Measurements from ENCODE around the gene MPRIP. TPM values are rescaled to one million over a fixed set of nuclear protein-coding genes. Genes with fewer than 3 reads are reported as not detected.

Gene MPRIP
- total RNA-seq, 1 experiment from 2014 or later: 132 TPM

DNA sequence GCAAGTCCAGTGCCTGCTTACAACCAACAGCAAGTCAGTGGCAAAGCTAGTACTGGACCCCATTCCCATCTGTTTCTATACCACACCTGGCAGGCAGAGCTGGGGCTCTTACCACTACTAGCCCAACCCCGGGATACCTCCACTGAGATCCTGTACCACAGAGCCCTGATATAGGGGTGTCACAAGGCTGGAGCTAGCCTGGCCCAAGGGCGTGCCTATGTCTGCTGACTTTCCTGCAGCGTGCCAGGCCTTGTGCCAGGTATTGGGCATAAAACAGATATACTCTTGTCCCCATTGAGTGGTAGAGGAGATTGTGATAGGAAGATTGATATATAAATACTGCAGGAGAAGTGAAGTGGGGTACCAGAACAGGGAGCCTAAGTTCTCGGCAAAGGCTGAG, 119.5 kb downstream of the MPRIP start:
- H3K4me1 ChIP-seq (ENCODE audit: insufficient read depth, low read length): no peaks in the 10 kb centered on the region
- H3K18ac ChIP-seq (ENCODE audit: insufficient read length, low read depth, low read length): no peak overlapping the region
- H2BK20ac ChIP-seq (ENCODE audit: low read depth, low read length, poor library complexity, severe bottlenecking): no peak overlapping the region
- no peak overlapping the region for H2BK15ac ChIP-seq (ENCODE audit: low read depth, low read length)
- no peak overlapping the region for H4K5ac ChIP-seq (ENCODE audit: insufficient read length, low read depth, low read length)
- H3K9ac ChIP-seq (ENCODE audit: extremely low read depth, insufficient read length, low read length): no peak overlapping the region
- H3K79me1 ChIP-seq (ENCODE audit: insufficient read depth, low read depth, low read length, poor library complexity, severe bottlenecking): no peaks in the 10 kb centered on the region
- no peak overlapping the region for H2BK12ac ChIP-seq (ENCODE audit: insufficient read length, low read depth, low read length)
- no peak overlapping the region for H3K56ac ChIP-seq (ENCODE audit: insufficient read length, low read depth, low read length)
- peaks cover 23 to 59% (median 55%) of the 10 kb centered on the region in 3 experiments; a peak in 6 of 7 replicates for H3K36me3 Mint-ChIP-seq (ENCODE audit: insufficient read depth in 1 of 3, low read depth in 3 of 3)
- no peak overlapping the region for H3K14ac ChIP-seq (ENCODE audit: insufficient read depth, low read length)
- H3K27me3 Mint-ChIP-seq (ENCODE audit: low read depth): no peaks in the 10 kb centered on the region
- no peak overlapping the region for H3K4ac ChIP-seq (ENCODE audit: low read depth, low read length)
- no peaks in the 10 kb centered on the region for H3K27me3 ChIP-seq (ENCODE audit: insufficient read depth, low read length)
- no peak overlapping the region for H2AK5ac ChIP-seq (ENCODE audit: insufficient read length, low read length)
- no peak overlapping the region for H2AFZ ChIP-seq (ENCODE audit: low read length)
- TF ChIP-seq, protein P1, sequence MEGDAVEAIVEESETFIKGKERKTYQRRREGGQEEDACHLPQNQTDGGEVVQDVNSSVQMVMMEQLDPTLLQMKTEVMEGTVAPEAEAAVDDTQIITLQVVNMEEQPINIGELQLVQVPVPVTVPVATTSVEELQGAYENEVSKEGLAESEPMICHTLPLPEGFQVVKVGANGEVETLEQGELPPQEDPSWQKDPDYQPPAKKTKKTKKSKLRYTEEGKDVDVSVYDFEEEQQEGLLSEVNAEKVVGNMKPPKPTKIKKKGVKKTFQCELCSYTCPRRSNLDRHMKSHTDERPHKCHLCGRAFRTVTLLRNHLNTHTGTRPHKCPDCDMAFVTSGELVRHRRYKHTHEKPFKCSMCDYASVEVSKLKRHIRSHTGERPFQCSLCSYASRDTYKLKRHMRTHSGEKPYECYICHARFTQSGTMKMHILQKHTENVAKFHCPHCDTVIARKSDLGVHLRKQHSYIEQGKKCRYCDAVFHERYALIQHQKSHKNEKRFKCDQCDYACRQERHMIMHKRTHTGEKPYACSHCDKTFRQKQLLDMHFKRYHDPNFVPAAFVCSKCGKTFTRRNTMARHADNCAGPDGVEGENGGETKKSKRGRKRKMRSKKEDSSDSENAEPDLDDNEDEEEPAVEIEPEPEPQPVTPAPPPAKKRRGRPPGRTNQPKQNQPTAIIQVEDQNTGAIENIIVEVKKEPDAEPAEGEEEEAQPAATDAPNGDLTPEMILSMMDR (conservative IDR thresholded peaks at IDR 0.05): no peak
- no peak overlapping the region for H3K4me2 ChIP-seq (ENCODE audit: insufficient read depth, insufficient read length, low read length)
- WGBS (ENCODE audit: extremely low coverage, insufficient read length, low lambda C conversion rate): no CpG with 5 or more reads among the region's 4 CpGs
- no peaks in the 10 kb centered on the region for H4K20me1 ChIP-seq (ENCODE audit: control insufficient read depth, insufficient read depth, insufficient read length)
- no peak overlapping the region for H3K23ac ChIP-seq (ENCODE audit: insufficient read length, low read depth, low read length)
- H3K79me2 ChIP-seq (ENCODE audit: insufficient read depth, low read length): no peaks in the 10 kb centered on the region
- H3K23me2 ChIP-seq (ENCODE audit: insufficient read length, low read depth, low read length, poor library complexity, severe bottlenecking): no peaks in the 10 kb centered on the region
- no peak overlapping the region for H2BK120ac ChIP-seq (ENCODE audit: low read depth, low read length, poor library complexity, severe bottlenecking)
- no peak overlapping the region for H4K8ac ChIP-seq (replicated peaks; ENCODE audit: insufficient read length, low read depth, low read length)
- H2BK5ac ChIP-seq (ENCODE audit: insufficient read length, low read length): no peak overlapping the region
- no peak overlapping the region for H3T11ph ChIP-seq (ENCODE audit: low read length)
- no peak overlapping the region for H3K4me3 Mint-ChIP-seq
- H3K27ac ChIP-seq (ENCODE audit: insufficient read length, low read depth, low read length): no peak overlapping the region
- H3K9me3 Mint-ChIP-seq: no peaks in the 10 kb centered on the region
- H3K9me3 ChIP-seq (ENCODE audit: control insufficient read depth, low read depth, low read length): no peaks in the 10 kb centered on the region
- no peaks in the 10 kb centered on the region for H3K4me1 Mint-ChIP-seq
- no peak overlapping the region for H4K91ac ChIP-seq (ENCODE audit: insufficient read length, low read depth, low read length)
- H3K27ac Mint-ChIP-seq: no peak overlapping the region; a peak in 1 of 7 replicates
- no peak for DNase-seq

Data from H9 (cell line).